Myometrial cell (primary cell): ENCODE measurements around the gene PPP2CA. TPM values are rescaled to one million over a fixed set of nuclear protein-coding genes. Genes with fewer than 3 reads are reported as not detected.

Experiments used
- total RNA-seq: library from RNA; depleted of rRNA; stranded (reverse); fragments of >200 nt; gene quantifications from 2 replicates; pipeline ENCODE4 v1.2.3, GENCODE V29; 2015

PPP2CA gene
- total RNA-seq = 185 and 186 TPM in 2 replicates

DNA sequence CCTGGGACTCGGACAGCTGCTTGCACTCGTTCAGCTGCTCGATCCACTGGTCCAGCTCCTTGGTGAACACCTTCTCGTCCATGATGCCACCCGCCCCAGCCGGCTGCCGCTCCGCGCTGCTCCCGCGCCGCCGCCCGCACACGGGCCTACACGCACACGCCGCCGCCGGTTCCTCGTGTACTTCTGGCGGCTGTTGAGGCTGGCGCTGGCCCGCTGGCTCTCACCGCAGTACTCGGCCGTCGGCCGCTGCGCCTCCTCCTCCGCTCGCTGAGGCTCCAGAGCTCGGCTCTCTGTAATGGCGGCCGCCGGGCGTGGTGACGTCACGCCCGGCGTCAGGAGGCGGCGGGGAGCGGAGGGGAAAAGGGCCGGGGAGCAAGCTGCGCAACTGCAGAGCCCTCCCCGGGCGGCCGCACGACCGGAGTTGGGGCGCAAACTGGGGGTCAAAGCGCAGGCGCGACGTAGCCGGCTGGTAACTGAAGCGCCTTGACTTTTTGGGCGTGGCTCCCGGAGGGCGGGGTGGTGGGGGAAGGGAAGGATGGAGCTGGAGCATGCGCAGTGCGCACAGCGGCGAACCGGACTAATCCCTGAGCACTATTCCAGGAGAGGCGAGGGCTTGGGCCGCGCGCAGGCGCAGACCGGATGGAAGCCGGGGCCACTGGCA lies at the start of gene PPP2CA:
TSS of gene PPP2CA (minus strand) at position 294 of the 661 bp plus-strand sequence. CDS start at position 82, 212 bp downstream.

GRCh38 chr5:134176511-134177368 lies 49.1 kb downstream of the PPP2CA start, which contains the start of gene SKP1:
SKP1 (minus strand) TSS chr5:134176950; CDS start chr5:134174022, 2,928 bp downstream.

Other genes starting within 250 kb of the PPP2CA start
- 355 and 370 TPM in 2 replicates for gene VDAC1, start 221.1 kb downstream of the PPP2CA start, total RNA-seq
- gene TCF7, start 111.4 kb downstream of the PPP2CA start, total RNA-seq = 2.6 and 3.0 TPM in 2 replicates
- gene SKP1, start 49.1 kb downstream of the PPP2CA start, total RNA-seq = 240 and 279 TPM in 2 replicates
- gene CDKL3, start 141.1 kb upstream of the PPP2CA start, total RNA-seq = 3.7 TPM in 1 of 2 replicates, not detected in the other
- gene UBE2B, start 145.5 kb upstream of the PPP2CA start, total RNA-seq = 11.2 and 16.3 TPM in 2 replicates
- gene CDKN2AIPNL, start 185.8 kb upstream of the PPP2CA start, total RNA-seq = 32.3 and 40.1 TPM in 2 replicates